ENCODE results near the gene NIFK.
A peak's percentile ranks its signal among the peaks of the same experiment; 100 is the strongest.
"Not testable (repeated sequence)": the region's sequence is repeated elsewhere in the genome, so short reads cannot be mapped to it uniquely, and the experiment has no call there.

NIFK gene

DNA sequence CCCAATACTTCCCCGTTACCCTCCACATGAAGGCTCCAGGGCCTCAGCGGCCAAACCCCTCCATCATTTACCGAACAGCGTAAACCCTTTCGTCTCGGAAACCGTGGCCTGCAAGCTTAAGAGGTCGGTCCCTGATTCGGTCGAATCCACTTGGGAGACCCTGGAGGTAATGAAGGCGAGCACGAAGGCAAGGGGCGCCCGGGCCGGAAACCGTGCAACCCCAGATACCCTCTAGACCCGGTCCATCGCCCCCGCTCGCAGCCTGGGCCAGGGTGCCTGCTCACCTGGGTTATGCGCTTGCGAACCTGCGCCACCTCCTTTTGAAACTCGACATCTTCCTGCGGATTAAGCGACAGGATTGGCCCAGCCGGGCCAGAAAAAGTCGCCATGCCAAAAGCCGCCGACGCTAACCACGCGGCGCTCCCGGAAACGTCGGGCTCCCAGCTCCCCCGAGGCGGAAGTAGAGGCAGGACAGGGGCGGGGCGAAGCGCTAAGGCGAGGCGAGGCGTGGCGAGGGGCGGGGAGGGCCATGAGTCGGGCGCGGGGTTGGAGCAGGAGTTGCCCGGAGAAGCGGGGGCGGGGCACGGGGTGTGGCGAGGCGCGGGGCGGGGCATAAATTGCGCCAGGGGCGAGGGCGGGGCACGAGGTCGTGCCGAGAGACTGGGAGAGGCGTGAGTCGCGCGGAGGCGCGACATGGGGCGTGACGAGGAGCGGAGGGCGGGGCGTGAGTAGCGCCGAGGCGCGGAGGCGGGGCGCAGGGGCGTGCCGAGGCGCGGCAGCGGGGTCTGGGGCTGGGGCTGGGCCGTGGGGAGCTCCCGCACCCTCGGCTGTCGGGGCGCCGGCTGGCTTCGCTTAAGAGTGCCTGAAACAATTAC is at the start of gene NIFK:
Gene NIFK (minus strand): TSS at position 414 of the 875 bp plus-strand sequence. CDS start 25 bp downstream, at position 389.
- peak; percentile 79 for DNase-seq

DNA sequence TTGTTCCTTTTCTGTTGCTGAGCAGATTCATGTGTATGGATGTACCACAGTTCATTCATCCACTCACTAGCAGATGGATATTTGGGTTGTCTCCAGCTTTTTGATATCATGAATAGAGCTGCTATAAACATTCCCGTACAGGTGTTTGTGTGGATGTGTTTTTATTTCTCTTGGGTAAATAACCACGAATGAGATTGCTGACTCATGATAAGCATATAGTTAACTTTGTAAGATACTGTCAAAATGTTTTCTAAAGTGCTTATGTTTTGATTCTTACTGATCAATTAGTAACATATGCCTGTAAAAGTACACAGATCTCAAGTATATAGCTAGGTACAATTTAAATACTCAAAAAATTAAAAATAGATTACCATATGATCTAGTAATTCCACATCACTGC is 46.5 kb upstream of the NIFK start:
- no peak for DNase-seq

DNA sequence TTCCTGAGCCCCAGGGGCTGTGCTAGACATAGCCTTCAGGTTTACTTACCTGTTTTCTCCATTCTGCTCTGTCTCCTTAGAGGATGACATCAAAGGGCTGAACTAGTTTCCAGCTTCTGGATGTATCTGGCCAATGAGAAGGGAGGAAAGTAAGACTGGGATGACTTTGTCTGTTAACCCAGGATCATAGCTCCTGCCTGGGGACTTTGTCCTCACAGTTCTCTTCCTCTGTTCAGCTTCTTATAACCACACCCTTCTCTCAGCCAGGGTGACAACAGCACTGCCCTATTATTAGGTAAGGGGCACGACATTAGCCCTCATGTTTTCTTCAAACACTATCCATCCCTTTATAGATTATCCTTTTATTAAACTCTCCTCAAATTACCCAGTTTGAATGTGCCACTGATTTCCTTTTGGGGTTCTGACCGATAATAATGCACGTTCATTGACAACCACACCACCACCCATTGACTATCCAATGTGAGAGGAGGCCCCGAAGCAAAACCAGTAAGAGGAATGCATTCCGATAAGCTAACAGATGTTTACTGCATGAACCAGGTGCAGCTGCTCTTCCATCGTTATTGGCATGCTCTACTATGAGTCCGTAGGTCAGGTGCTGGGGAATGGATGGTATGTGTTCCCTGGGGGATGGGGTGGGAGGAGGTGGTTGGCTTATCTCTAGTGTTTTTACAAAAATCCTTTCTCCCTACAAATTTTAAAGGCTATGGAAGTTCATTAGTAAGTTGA is 42.2 kb upstream of the NIFK start:
- DNase-seq = no peak

DNA sequence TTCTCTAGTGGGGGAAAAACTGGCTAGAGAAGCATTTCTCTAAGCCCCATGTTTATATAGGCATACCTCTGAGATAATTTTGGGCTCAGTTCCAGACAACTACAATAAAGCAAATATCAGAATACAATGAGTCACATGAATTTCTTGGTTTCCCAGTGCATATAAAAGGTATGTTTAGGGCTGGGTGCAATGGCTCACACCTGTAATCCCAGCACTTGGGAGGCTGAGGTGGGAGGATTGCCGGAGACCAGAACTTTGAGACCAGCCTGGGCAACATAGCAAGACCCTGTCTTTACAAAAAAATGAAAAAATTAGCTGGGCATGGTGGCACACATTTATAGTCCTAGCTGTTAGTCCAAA is 41.0 kb upstream of the NIFK start:
- DNase-seq = no peak

DNA sequence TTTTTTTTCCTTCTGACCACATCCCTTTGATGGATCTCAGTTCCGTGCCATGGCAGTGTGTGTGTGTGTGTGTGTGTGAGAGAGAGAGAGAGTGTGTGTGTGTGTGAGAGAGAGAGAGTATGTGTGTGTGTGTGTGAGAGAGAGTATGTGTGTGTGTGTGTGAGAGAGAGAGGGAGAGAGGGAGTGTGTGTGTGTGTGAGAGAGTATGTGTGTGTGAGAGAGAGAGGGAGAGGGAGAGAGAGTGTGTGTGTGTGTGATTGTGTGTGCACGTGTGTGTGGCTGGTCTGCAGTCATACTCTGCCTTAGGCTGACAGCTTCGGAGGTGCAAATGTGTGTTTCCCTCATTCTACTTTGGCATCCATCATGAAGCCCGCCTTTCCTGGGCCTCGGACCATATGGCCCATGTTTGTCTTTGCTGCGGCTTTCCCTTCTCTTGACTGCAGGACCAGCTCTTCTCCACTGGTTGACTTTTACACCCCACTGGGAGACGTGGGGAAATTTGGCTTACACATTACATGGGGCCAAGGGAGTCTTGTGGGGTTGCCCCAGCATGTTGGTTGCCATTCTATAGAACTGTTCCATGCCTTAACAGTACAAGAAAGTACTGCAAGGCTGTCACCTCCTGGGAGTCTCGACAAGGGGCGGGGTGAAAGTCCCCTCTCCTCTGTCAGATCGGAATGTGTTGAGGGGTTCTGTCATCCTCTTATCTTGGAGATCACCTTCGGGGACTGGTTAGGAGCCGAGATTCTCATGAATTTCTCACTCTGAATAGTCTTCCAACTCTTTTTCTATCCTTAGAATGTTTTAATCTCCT is 40.4 kb upstream of the NIFK start:
- no peak for DNase-seq

DNA sequence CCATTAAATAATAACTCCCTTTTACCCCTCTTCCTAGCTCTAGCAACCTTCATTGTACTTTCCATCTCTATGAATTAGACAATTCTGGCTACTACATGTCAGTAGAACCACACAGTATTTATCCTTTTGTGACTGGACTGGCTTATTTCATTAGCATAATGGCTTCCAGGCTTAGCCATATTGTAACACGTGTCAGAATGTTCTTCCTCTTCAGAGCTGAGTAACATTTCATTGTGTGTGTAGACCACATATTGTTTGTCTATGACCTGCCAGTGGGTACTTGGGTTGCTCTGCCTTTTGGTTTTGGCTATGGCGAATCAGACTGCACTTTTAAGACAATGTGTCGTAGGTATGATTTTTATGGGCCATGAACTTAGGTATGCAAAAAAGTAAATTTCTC is 39.7 kb upstream of the NIFK start:
- no peak for DNase-seq

DNA sequence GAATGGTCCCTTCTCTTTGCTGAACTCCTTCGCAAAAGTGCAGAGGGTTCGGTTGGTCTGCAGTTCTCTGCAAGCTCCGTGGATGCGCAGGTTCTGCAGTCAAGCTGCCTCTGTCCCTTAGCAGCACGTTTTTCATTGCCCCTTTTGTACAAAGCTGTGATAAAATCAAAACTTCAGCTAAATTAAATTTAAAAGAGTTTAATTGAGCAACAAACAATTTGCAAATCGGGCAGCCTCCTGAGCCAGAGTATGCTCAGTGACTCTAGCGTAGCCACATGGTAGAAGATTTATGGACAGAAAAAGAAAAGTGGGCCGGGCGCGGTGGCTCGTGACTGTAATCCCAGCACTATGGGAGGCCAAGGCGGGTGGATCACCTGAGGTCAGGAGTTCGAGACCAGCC is 37.6 kb upstream of the NIFK start:
- no peak for DNase-seq

DNA sequence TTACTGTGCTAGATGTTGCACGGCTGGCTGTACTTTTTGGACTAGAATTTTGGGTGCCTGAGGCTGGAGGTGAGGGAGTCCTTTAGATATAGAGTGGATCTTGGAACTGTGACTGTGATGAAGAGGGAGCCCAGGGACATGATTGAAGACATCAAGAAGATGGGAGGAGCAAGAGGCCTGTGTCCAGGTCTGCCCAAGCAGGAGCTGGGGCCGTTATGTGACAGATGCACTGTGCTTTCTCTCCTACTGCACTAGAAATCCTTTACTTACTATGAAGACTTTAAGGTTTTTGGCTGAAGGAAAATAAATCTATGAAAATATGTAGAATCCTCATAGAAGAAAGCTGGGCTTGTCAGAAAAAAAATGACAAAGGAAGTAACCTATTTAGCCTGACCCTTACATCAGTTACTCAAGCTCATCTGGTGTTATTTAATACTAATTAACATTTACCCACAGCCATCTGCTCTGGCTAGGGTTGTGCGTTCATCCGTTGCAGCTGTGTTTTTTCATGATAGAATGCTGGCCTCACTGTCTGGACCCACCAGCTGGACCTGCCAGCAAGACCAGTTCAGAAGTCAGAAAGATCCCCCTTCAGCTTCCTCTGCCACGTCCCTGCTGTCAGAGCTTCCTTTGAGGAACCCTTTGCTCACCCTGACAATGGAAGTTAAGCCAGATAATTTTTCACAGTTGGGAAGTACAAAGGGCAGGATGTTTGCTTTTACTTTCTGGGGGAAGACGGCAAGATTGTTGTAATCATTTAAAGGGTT is 35.5 kb upstream of the NIFK start:
- DNase-seq = peak; percentile 83

DNA sequence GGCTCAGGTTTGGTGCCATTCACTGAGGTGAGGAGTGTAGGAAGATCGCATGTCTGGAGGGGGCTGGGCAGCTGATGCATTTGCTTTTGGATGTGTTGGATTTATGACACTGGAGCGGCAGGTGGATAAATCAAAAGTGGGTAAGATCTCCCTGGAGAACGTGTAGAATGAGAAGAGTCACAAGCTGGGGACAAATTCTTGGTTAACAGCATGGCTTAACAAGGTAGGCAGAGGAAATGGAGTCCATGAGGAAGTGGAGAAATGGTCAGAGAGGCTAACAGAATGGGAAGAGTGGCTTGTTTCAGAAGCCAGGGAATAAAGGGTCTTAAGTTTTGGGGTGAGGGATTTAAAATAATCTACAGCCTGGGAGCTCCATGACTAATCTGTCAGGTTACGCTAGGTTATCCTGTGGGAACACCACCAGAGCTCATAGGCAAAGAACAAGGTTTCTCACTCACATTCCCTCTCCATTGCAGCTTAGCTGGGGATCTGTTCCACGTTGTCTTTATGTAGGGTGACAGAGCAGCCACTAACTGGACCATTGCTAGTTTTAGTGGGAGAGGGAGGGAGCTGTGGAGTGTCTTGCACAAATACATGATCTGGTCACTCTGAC is 31.6 kb upstream of the NIFK start:
- no peak for DNase-seq

DNA sequence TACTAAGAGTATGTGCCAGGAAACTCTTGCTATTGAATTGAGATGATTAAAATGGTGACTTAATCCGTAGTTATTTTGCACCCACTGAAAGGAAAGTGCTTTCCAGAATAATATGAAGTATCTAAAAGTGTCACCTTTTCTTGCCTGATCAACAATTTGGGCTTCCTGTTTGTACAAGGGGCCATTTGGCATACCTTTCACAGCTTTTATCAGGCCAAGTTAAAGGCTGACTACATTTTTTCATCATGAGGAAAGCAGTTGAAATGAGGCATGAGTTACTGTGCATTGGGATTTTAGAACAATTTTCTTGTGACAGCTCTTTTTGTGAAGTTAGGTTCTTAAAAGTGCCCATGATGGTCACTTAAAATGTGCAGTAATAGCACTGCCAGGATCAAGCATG is 29.9 kb upstream of the NIFK start:
- no peak for DNase-seq

DNA sequence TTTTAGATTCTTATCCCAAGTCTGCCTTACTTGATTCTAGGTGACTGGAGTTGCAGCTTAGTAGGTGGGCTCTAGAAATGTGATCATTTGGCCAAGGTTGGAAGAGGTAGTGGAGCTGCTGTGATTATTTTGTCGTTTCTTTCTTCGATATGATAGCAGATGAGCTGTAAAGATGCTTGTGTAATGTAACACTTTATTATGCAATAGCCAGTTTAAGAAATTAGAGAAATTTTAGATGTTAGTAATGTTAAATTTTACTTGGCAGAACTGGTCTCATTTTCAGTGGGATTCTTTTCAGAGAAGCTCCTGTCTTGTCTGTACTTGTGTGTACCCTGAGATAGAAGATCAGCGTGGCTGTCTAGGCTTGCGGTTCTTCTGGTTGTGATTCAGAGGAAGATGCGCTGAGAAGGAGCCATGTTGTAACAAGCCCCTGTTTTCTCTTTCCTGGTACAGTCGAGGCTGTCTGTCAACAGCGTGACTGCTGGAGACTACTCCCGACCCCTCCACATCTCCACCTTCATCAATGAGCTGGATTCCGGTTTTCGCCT is 28.1 kb upstream of the NIFK start:
- DNase-seq = no peak

DNA sequence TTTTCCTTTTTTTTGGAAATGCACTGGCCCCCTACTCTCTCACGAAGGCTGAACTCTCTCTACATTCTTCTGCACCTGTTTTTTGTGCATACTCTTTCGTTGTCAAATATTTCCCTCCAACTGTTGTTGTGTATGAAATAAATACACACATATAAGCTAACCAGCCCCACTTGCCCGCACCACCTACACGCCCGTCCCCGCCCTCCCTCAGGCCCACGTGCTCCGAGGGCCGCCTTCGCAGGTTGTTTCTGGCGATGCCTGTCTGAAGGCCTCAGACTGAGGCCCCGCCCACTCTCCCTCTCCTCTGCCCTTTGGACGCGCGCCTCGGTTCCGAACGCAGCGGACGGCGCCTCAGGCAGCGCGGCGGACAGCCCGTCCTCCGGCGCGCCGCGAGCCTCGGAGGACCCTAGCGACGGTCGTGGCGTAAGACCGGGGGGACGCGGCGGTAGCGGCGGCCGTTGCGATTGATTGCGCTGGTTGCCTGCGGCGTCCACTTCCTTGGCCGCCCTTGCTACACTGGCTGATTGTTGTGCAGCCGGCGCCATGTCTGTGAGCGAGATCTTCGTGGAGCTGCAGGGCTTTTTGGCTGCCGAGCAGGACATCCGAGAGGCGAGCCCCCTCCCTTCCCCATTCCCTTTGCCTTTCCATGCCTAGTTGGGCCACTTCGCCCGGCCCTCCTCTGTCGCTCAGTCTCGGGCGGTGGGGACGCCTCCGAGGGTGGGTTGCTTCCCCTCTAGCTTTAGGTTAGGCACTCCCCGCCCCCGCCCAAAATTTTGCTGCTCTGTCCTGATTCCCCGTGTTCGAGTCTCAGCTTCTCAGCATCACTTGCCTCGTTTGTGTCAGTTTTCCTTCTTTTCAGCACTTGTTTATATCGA is 18.8 kb upstream of the NIFK start, which contains the start of gene TSN:
Gene TSN (plus strand): TSS at position 415 of the 875 bp plus-strand sequence. CDS start 129 bp downstream, at position 544.
- DNase-seq = peak; percentile 65

DNA sequence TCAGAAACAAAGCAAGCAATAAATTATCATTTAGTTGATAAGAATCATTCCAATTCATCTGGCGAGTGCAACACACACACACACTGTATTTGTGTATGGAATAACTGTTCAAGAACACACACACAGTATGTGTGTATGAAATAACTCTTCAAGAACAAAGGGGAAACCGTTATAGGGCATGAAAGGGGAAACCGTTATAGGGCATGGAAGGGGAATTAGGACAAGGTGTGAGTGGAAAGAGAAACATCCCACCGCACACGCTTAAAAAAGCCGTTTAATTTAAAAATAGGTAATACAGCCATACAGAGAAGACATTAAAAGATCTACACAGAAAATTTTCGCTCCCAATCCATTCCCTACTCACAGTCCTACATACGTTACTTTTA is 18.2 kb upstream of the NIFK start:
- no peak for DNase-seq

DNA sequence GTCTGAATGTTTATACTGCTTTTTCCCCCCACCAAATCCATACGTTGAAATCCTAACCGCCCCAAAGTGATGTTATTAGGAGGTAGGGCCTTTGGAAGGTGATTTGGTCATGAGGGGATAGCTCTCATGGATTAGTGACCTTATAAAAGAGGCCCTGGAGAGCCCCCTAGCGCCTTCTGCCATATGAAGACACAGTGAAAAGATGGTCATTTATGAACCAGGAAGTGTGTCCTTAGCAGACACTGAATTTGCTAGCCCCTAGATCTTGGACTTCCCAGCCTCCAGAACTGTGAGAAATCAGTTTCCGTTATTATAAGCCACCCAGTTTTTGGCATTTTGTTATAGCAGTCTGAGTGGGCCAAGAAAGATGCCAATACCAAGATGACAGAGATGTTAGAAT is 11.5 kb upstream of the NIFK start:
- no peak for DNase-seq

DNA sequence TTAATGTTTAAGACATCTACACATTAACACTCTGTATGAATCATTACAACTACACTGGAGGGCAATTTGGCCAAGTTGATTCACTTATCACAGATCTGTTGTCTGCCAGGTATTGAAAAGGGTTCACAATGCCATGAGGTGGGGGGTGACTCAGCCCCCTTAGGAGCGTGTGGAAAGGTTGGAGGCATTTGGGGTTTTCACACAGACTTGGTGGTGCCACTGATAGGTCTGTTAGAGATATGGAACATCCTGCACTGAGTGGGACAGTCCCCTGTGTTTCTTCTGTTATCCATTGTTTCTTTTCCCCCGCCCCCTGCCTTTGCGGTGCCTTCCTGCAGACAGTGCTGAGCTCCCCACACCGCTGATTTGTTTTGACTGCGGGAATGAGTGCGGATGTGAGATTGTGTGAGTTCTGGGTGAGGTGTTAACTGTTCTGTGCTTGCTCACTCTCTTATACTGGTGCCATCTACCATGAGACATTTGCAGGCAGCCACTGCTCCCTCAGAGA is 9.4 kb upstream of the NIFK start:
- no peak for DNase-seq

DNA sequence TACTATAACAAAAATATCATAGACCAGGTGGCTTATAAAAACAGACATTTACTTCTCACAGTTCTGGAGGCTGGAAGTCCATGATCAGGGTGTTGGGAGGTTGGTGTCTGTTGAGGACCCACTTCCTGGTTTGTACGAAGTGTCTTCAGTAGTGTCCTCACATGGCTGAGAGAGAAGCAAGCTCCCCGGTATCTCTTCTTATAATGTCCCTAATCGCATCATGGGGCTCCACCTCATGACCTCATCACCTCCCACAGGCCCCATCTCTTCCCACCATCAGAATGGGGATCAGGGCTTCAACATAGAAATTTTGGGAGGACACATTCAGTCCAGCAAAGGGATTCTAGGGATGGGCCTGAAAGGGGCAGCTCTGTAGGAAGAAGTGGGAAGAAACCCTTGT is 4.8 kb upstream of the NIFK start:
- no peak for DNase-seq

DNA sequence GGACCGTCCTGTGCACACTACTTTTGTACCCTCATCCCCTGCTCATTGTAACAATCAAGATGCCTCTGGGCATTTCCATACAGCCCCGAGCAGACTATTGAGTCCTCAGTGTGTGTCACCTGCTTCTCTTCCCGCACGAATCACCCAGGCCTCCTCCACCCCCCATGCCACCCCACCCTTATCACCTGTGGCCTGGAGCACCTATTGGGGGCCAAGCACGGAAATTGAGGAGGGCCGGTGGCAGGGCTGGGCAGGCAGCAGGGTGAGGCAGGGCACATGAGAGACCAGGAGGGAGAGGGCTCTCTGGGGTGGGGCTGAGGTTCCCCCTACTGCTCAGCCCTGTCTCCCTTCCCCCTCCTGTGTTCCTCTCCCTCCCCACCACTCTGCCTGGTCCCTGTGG is 4.3 kb upstream of the NIFK start:
- DNase-seq = no peak

DNA sequence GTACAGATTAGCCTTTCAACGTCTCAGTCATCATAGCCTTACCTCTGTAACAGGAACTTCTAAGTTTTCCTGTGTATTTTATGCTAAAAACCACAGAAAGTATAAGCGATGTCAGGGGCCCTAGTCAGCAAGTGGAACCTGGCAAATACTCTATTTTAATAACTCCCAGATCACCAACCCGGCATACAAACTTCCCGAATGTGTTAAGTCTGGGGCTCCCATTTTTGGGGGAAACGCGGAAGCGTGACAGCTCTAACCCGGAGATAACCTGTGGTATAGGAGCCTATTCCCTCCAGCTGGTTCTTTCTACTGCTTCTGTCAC is 574 bp downstream of the NIFK start:
- no peak for DNase-seq

DNA sequence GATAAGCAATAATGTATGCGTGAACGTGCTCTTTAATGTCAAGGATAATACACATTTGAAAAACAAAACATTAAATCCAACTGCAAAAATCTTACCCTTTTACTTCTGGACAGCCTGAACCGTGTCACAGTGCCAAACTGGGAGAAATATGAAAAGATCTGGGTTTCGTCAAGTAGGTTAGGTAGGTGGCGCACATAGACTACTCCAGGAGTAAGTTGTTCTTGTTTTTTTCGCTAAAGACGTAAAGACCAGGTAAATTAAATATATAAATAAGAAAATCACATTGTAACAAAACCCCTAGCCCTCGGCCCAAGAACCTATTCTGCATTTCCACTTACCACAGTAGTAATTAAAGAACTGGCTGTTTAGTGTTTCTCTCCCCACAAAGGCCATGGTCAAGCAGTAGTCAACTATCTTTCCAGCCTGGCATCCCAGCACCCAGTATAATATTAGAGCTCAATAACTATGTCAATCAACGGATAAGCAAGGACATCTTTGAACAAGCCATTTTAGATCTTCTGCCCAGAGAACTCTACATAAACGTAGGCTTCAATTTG is 1.1 kb downstream of the NIFK start:
- no peak for DNase-seq

DNA sequence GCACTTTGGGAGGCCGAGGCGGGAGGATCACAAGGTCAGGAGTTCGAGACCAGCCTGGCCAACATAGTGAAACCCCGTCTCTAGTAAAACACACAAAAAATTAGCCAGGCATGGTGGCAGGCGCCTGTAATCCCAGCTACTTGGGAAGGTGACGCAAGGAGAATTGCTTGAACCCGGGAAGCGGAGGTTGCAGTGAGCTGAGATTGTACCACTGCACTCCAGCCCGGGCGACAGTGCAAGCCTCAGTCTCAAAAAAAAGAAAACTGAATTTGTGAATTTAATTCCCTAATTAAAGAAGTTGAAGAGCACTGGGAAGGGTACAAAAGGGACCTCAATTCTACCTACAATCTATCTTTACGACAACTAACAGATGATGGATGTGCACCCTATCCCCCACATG is 2.1 kb downstream of the NIFK start:
- DNase-seq = not testable (repeated sequence)
